ENCODE data around the gene PAPPA2.

The PAPPA2 gene

GRCh38 chr1:176800978-176801513, 338.1 kb downstream of the PAPPA2 start:
- no peak for DNase-seq (ENCODE audit: low read depth)
- H3K4me3 ChIP-seq (ENCODE audit: low read depth, low read length): no peak overlapping the region
- TF ChIP-seq CTCF (IDR thresholded peaks at IDR 0.05; ENCODE audit: control insufficient read depth, extremely low read depth, insufficient read depth): no peak

GRCh38 chr1:176801514-176802020, 338.6 kb downstream of the PAPPA2 start:
- TF ChIP-seq CTCF (IDR thresholded peaks at IDR 0.05; ENCODE audit: control insufficient read depth, extremely low read depth, insufficient read depth): no peak
- no peak overlapping the region for H3K4me3 ChIP-seq (ENCODE audit: low read depth, low read length)
- no peak for DNase-seq (ENCODE audit: low read depth)

GRCh38 chr1:176802316-176802715, 339.3 kb downstream of the PAPPA2 start:
- no peak for TF ChIP-seq CTCF (IDR thresholded peaks at IDR 0.05; ENCODE audit: control insufficient read depth, extremely low read depth, insufficient read depth)
- no peak for DNase-seq (ENCODE audit: low read depth)
- no peak overlapping the region for H3K4me3 ChIP-seq (ENCODE audit: low read depth, low read length)

GRCh38 chr1:176803042-176803441, 340.1 kb downstream of the PAPPA2 start:
- no peak for TF ChIP-seq CTCF (IDR thresholded peaks at IDR 0.05; ENCODE audit: control insufficient read depth, extremely low read depth, insufficient read depth)
- no peak overlapping the region for H3K4me3 ChIP-seq (ENCODE audit: low read depth, low read length)
- no peak for DNase-seq (ENCODE audit: low read depth)

GRCh38 chr1:176803596-176803995, 340.6 kb downstream of the PAPPA2 start:
- DNase-seq (ENCODE audit: low read depth): no peak
- H3K4me3 ChIP-seq (ENCODE audit: low read depth, low read length): no peak overlapping the region
- TF ChIP-seq CTCF (IDR thresholded peaks at IDR 0.05; ENCODE audit: control insufficient read depth, extremely low read depth, insufficient read depth): no peak

GRCh38 chr1:176809292-176809691, 346.3 kb downstream of the PAPPA2 start:
- DNase-seq (ENCODE audit: low read depth): no peak
- TF ChIP-seq CTCF (IDR thresholded peaks at IDR 0.05; ENCODE audit: control insufficient read depth, extremely low read depth, insufficient read depth): no peak
- no peak overlapping the region for H3K4me3 ChIP-seq (ENCODE audit: low read depth, low read length)

All from LNCaP clone FGC (cell line).